Measurements from ENCODE around the gene SNX4. TPM values are rescaled to one million over a fixed set of nuclear protein-coding genes. Genes with fewer than 3 reads are reported as not detected.
"Not testable (repeated sequence)": the region's sequence is repeated elsewhere in the genome, so short reads cannot be mapped to it uniquely, and the experiment has no call there.

SNX4 gene
- polyA plus RNA-seq, 1 of the 3 experiments (the other 2 are of a cell fraction) = 5.1 TPM

- TF ChIP-seq IRF3 (IDR thresholded peaks at IDR 0.05; ENCODE audit: low read depth, low read length) (no peak), POLR2AphosphoS5 (IDR thresholded peaks at IDR 0.05; ENCODE audit: low read depth, low read length) (no peak), GABPA (IDR thresholded peaks at IDR 0.05; ENCODE audit: low read depth) (no peak), RXRA (IDR thresholded peaks at IDR 0.05; ENCODE audit: borderline replicate concordance, low read depth) (no peak)
- TF ChIP-seq, protein P1, sequence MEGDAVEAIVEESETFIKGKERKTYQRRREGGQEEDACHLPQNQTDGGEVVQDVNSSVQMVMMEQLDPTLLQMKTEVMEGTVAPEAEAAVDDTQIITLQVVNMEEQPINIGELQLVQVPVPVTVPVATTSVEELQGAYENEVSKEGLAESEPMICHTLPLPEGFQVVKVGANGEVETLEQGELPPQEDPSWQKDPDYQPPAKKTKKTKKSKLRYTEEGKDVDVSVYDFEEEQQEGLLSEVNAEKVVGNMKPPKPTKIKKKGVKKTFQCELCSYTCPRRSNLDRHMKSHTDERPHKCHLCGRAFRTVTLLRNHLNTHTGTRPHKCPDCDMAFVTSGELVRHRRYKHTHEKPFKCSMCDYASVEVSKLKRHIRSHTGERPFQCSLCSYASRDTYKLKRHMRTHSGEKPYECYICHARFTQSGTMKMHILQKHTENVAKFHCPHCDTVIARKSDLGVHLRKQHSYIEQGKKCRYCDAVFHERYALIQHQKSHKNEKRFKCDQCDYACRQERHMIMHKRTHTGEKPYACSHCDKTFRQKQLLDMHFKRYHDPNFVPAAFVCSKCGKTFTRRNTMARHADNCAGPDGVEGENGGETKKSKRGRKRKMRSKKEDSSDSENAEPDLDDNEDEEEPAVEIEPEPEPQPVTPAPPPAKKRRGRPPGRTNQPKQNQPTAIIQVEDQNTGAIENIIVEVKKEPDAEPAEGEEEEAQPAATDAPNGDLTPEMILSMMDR (IDR thresholded peaks at IDR 0.05) = no peak
Observed at GRCh38 chr3:125482406-125482805, 37.6 kb downstream of the SNX4 start (continued).

GRCh38 chr3:125481786-125482185, 38.2 kb downstream of the SNX4 start:
- Histone ChIP-seq H4K20me1 (ENCODE audit: insufficient read depth) (no peaks in the 10 kb centered on the region), H3K27me3 (ENCODE audit: insufficient read depth) (no peaks in the 10 kb centered on the region), H3F3A (replicated peaks; ENCODE audit: insufficient read depth) (peaks cover 9% of the 10 kb centered on the region), H3K4me2 (no peak overlapping the region), H3K9ac (no peak overlapping the region), H3K9me2 (no peaks in the 10 kb centered on the region), H3K36me3 (replicated peaks in 1 of 2; ENCODE audit: control insufficient read depth in 1 of 2, insufficient read depth in 2 of 2, low read length in 1 of 2) (peaks cover 36 to 64% of the 10 kb centered on the region in 2 experiments), H2AFZ (ENCODE audit: low read depth) (no peak overlapping the region), H3K4me1 (ENCODE audit: control insufficient read depth in 1 of 2, insufficient read depth in 2 of 2, low read depth in 1 of 2, low read length in 1 of 2) (no peaks in the 10 kb centered on the region), H3K79me2 (ENCODE audit: insufficient read depth) (no peaks in the 10 kb centered on the region; the same call in 1 of the 2 replicates), H3K4me3 (ENCODE audit: low read depth in 2 of 2, low read length in 1 of 2) (no peak overlapping the region), H3K27ac (ENCODE audit: low read depth in 2 of 2, low read length in 1 of 2) (no peak overlapping the region), H3K9me3 (no peaks in the 10 kb centered on the region)
- WGBS (ENCODE audit: low lambda C conversion rate) = 80% methylated on average over 2 of the region's 2 CpGs
- no peak for DNase-seq
- CTCF ChIA-PET = interaction anchor here (1.1 kb wide), 1 partner anchor 15 kb away, joined by 3 read pairs; no protein-coding TSS in a partner anchor
- POLR2A ChIA-PET = interaction anchor here (0.6 kb wide), 2 partner anchors 10 to 114 kb away, joined by 3 read pairs; no protein-coding TSS in a partner anchor
- TF ChIP-seq CHD2 (IDR thresholded peaks at IDR 0.05; ENCODE audit: low read length, partially characterized antibody) (no peak), MAX (IDR thresholded peaks at IDR 0.05; ENCODE audit: low read depth) (no peak), EP300 (IDR thresholded peaks at IDR 0.05; ENCODE audit: borderline replicate concordance in 1 of 2, low read depth in 1 of 2, low read length in 1 of 2) (no peak), RXRA (IDR thresholded peaks at IDR 0.05; ENCODE audit: borderline replicate concordance, low read depth) (no peak), USF2 (IDR thresholded peaks at IDR 0.05; ENCODE audit: borderline replicate concordance, low read depth, low read length) (no peak)
- TF ChIP-seq, protein P1 (IDR thresholded peaks at IDR 0.05) = no peak

DNA sequence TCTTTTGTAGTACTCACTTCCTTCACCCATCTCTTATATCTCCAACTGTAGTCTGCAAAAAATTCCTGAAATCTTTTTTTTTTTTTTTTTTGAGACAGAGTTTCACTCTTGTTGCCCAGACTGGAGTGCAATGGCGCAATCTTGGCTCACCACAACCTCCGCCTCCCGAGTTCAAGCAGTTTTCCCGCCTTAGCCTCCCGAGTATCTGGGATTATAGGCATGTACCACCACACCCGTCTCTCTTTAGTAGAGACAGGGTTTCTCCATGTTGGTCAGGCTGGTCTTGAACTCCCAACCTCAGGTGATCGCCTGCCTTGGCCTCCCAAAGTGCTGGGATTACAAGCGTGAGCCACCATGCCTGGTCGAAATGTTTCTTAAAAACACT, 38.6 kb downstream of the SNX4 start:
- not testable (repeated sequence) for H3K9me3 ChIP-seq; H2AFZ ChIP-seq (ENCODE audit: low read depth); H3K9me2 ChIP-seq; H3K79me2 ChIP-seq (ENCODE audit: insufficient read depth); H3K27me3 ChIP-seq (ENCODE audit: insufficient read depth); H3K9ac ChIP-seq; H3K4me3 ChIP-seq (ENCODE audit: low read depth in 2 of 2, low read length in 1 of 2); DNase-seq; H3K27ac ChIP-seq (ENCODE audit: low read depth in 2 of 2, low read length in 1 of 2); H3K4me1 ChIP-seq (ENCODE audit: control insufficient read depth in 1 of 2, insufficient read depth in 2 of 2, low read depth in 1 of 2, low read length in 1 of 2); H3K4me2 ChIP-seq; H3F3A ChIP-seq (replicated peaks; ENCODE audit: insufficient read depth); H4K20me1 ChIP-seq (ENCODE audit: insufficient read depth)
- H3K36me3 ChIP-seq (replicated peaks in 1 of 2; ENCODE audit: control insufficient read depth in 1 of 2, insufficient read depth in 2 of 2, low read length in 1 of 2) = peaks cover 36 to 65% of the 10 kb centered on the region in 2 experiments
- WGBS (ENCODE audit: low lambda C conversion rate) = 98% methylated on average over 9 of the region's 9 CpGs
- ChIA-PET POLR2A (interaction anchor here (0.6 to 0.7 kb wide), 4 partner anchors 9 to 57 kb away, joined by 3 read pairs; no protein-coding TSS in a partner anchor), CTCF (interaction anchor here (0.7 to 1.1 kb wide), 3 partner anchors 15 to 114 kb away, joined by 3 read pairs; partner anchors contain the start of gene OSBPL11)

Data from SK-N-SH (cell line).